ENCODE results near the gene ANGPTL7.
A peak's percentile ranks its signal among the peaks of the same experiment; 100 is the strongest.

Gene ANGPTL7

GRCh38 chr1:11204396-11205190 lies 15.4 kb downstream of the ANGPTL7 start:
- no peak overlapping the region for H3K4me3 ChIP-seq (ENCODE audit: low read length)
- peak; percentile 23 for DNase-seq (ENCODE audit: low read depth)
- no peak for TF ChIP-seq CTCF (conservative IDR thresholded peaks at IDR 0.05; ENCODE audit: low read length)

GRCh38 chr1:11207898-11208611 lies 18.9 kb downstream of the ANGPTL7 start:
- TF ChIP-seq CTCF (conservative IDR thresholded peaks at IDR 0.05; ENCODE audit: low read length), result no peak
- no peak for DNase-seq (ENCODE audit: low read depth)
- H3K4me3 ChIP-seq (ENCODE audit: low read length), result no peak overlapping the region

GRCh38 chr1:11211461-11211860 lies 22.3 kb downstream of the ANGPTL7 start:
- TF ChIP-seq CTCF (conservative IDR thresholded peaks at IDR 0.05; ENCODE audit: low read length), result no peak
- H3K4me3 ChIP-seq (ENCODE audit: low read length), result no peak overlapping the region
- DNase-seq (ENCODE audit: low read depth), result no peak

- no peak overlapping the region for H3K4me3 ChIP-seq (ENCODE audit: low read length)
- no peak for TF ChIP-seq CTCF (conservative IDR thresholded peaks at IDR 0.05; ENCODE audit: low read length)
- DNase-seq (ENCODE audit: low read depth), result no peak
These were observed 22.9 kb downstream of the ANGPTL7 start for GRCh38 chr1:11211925-11212587.

GRCh38 chr1:11214698-11215380 lies 25.7 kb downstream of the ANGPTL7 start:
- no peak for TF ChIP-seq CTCF (conservative IDR thresholded peaks at IDR 0.05; ENCODE audit: low read length)
- DNase-seq (ENCODE audit: low read depth), result no peak
- H3K4me3 ChIP-seq (ENCODE audit: low read length), result no peak overlapping the region

- H3K4me3 ChIP-seq (ENCODE audit: low read length), result no peak overlapping the region
- TF ChIP-seq CTCF (conservative IDR thresholded peaks at IDR 0.05; ENCODE audit: low read length), result no peak
- DNase-seq (ENCODE audit: low read depth), result no peak
These were observed 26.3 kb downstream of the ANGPTL7 start for GRCh38 chr1:11215381-11216005.

Measured in AG10803 (cell line).